ES-I3 (cell line): Measurements from ENCODE around the gene RAB11FIP4.

Source experiments
- H3K36me3 ChIP-seq: 2 replicates; pipeline ENCODE4 v1.6.1; 2013; ENCODE audit warnings: mild to moderate bottlenecking, low read length, control low read depth, moderate library complexity; ENCODE audit not compliant: insufficient read depth
- H3K4me1 ChIP-seq: 2 replicates; pipeline ENCODE4 v1.6.1; 2013; ENCODE audit warnings: mild to moderate bottlenecking, control low read depth, low read length; ENCODE audit not compliant: insufficient read depth
- H3K9ac ChIP-seq: 2 replicates; pipeline ENCODE4 v1.6.1; 2013; ENCODE audit warnings: low read depth, mild to moderate bottlenecking, low read length, moderate library complexity
- H3K9me3 ChIP-seq: 2 replicates; pipeline ENCODE4 v1.6.1; 2013; ENCODE audit warnings: mild to moderate bottlenecking, low read length, moderate library complexity; ENCODE audit not compliant: control insufficient read depth, insufficient read depth

The RAB11FIP4 gene

GRCh38 chr17:31480904-31481782, 89.7 kb downstream of the RAB11FIP4 start:
- Histone ChIP-seq H3K36me3 (no peaks in the 10 kb centered on the region), H3K9ac (no peak overlapping the region), H3K4me1 (no peaks in the 10 kb centered on the region), H3K9me3 (no peaks in the 10 kb centered on the region; the same call in 1 of the 2 replicates)

- H3K9ac ChIP-seq, result no peak overlapping the region
These were observed 90.3 kb downstream of the RAB11FIP4 start for GRCh38 chr17:31481783-31482081.

GRCh38 chr17:31484821-31485220, 93.3 kb downstream of the RAB11FIP4 start:
- H3K36me3 ChIP-seq, result no peaks in the 10 kb centered on the region
- H3K9me3 ChIP-seq, result no peaks in the 10 kb centered on the region; the same call in 1 of the 2 replicates
- H3K9ac ChIP-seq, result no peak overlapping the region
- H3K4me1 ChIP-seq, result no peaks in the 10 kb centered on the region; the same call in 1 of the 2 replicates

More at GRCh38 chr17:31481783-31482081, 90.3 kb downstream of the RAB11FIP4 start:
- Histone ChIP-seq H3K9me3 (no peaks in the 10 kb centered on the region; the same call in 1 of the 2 replicates), H3K36me3 (no peaks in the 10 kb centered on the region), H3K4me1 (no peaks in the 10 kb centered on the region)

GRCh38 chr17:31486351-31487062, 95.0 kb downstream of the RAB11FIP4 start:
- H3K4me1 ChIP-seq, result peaks cover 11% of the 10 kb centered on the region
- H3K9me3 ChIP-seq, result no peaks in the 10 kb centered on the region; the same call in 1 of the 2 replicates
- no peaks in the 10 kb centered on the region for H3K36me3 ChIP-seq
- H3K9ac ChIP-seq, result no peak overlapping the region

- H3K4me1 ChIP-seq, result peaks cover 11% of the 10 kb centered on the region
- H3K9me3 ChIP-seq, result no peaks in the 10 kb centered on the region; the same call in 1 of the 2 replicates
- peak overlapping the region; percentile 66 for H3K9ac ChIP-seq
- no peaks in the 10 kb centered on the region for H3K36me3 ChIP-seq
These were observed 95.7 kb downstream of the RAB11FIP4 start for GRCh38 chr17:31487063-31487647.

- no peaks in the 10 kb centered on the region; the same call in 1 of the 2 replicates for H3K9me3 ChIP-seq
- peaks cover 11% of the 10 kb centered on the region for H3K4me1 ChIP-seq
- no peaks in the 10 kb centered on the region for H3K36me3 ChIP-seq
- peak overlapping the region; percentile 71 for H3K9ac ChIP-seq
These were observed 96.3 kb downstream of the RAB11FIP4 start for GRCh38 chr17:31487648-31488263.

GRCh38 chr17:31488264-31488981, 96.9 kb downstream of the RAB11FIP4 start:
- peaks cover 11% of the 10 kb centered on the region for H3K4me1 ChIP-seq
- H3K36me3 ChIP-seq, result no peaks in the 10 kb centered on the region
- H3K9ac ChIP-seq, result peak overlapping the region; percentile 71
- H3K9me3 ChIP-seq, result no peaks in the 10 kb centered on the region; the same call in 1 of the 2 replicates

GRCh38 chr17:31488982-31489294, 97.5 kb downstream of the RAB11FIP4 start:
- H3K4me1 ChIP-seq, result peaks cover 14% of the 10 kb centered on the region
- H3K9me3 ChIP-seq, result no peaks in the 10 kb centered on the region; the same call in 1 of the 2 replicates
- peak overlapping the region; percentile 71 for H3K9ac ChIP-seq
- H3K36me3 ChIP-seq, result no peaks in the 10 kb centered on the region

- Histone ChIP-seq H3K4me1 (peaks cover 20% of the 10 kb centered on the region), H3K36me3 (no peaks in the 10 kb centered on the region), H3K9me3 (no peaks in the 10 kb centered on the region; the same call in 1 of the 2 replicates), H3K9ac (peak overlapping the region; percentile 71)
These were observed 98.0 kb downstream of the RAB11FIP4 start for GRCh38 chr17:31489295-31490018.

- Histone ChIP-seq H3K9me3 (no peaks in the 10 kb centered on the region), H3K9ac (peak overlapping the region; percentile 30), H3K36me3 (no peaks in the 10 kb centered on the region), H3K4me1 (peaks cover 26% of the 10 kb centered on the region)
These were observed 98.7 kb downstream of the RAB11FIP4 start for GRCh38 chr17:31490019-31490650.

- no peaks in the 10 kb centered on the region for H3K9me3 ChIP-seq
- H3K4me1 ChIP-seq, result peaks cover 27% of the 10 kb centered on the region
- H3K9ac ChIP-seq, result no peak overlapping the region
- H3K36me3 ChIP-seq, result no peaks in the 10 kb centered on the region
These were observed 99.3 kb downstream of the RAB11FIP4 start for GRCh38 chr17:31490671-31491375.

GRCh38 chr17:31491376-31492131, 100.1 kb downstream of the RAB11FIP4 start:
- Histone ChIP-seq H3K9me3 (no peaks in the 10 kb centered on the region), H3K9ac (no peak overlapping the region), H3K4me1 (peaks cover 29% of the 10 kb centered on the region), H3K36me3 (no peaks in the 10 kb centered on the region)
